ENCODE measurements around the gene LRRC15. TPM values are rescaled to one million over a fixed set of nuclear protein-coding genes. Genes with fewer than 3 reads are reported as not detected.

Gene LRRC15
- total and polyA plus RNA-seq, 2 donors (not counting 3 experiments of a cell fraction or from before 2014, with no cell fraction given) = not detected

DNA sequence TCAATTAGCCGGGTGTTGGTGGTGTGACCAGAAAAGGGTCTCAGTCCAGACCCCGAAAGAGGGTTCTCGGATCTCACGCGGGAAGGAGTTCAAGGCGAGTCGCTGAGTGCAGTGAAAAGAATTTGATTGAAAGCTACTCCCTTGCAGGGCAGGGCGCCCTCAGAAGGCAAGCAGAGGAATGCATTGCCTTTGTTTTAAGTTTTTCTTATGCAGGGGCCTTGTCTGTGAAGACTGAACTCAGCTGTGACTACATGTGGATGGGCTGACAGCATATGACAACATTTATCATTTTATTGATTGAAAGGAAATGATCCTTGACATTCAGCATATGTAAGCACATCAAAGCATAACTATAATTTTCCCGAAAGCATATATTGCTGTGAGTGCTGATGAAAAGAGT is 30.2 kb downstream of the LRRC15 start:
- DNase-seq (ENCODE audit: low read depth, low spot score) (no peak), FAIRE-seq (no peak)
- Histone ChIP-seq H3K4me3 (replicated peaks in 1 of 3; ENCODE audit: insufficient read depth in 1 of 3, low read depth in 1 of 3, low read length in 3 of 3) (no peak overlapping the region), H3K27me3 (ENCODE audit: control insufficient read depth in 2 of 2, insufficient read depth in 2 of 2, low read length in 2 of 2) (peaks cover 0 to 6% of the 10 kb centered on the region in 2 experiments), H3K9me1 (replicated peaks; ENCODE audit: control insufficient read depth, extremely low read depth, insufficient read depth, low read length) (no peaks in the 10 kb centered on the region), H3K4me2 (ENCODE audit: insufficient read depth, low read length) (no peak overlapping the region), H3K27ac (ENCODE audit: insufficient read depth, low read depth, low read length) (no peak overlapping the region), H3K9ac (replicated peaks; ENCODE audit: extremely low read depth, insufficient read depth, low read length) (no peak overlapping the region), H4K20me1 (replicated peaks; ENCODE audit: control insufficient read depth, extremely low read depth, insufficient read depth, low read length) (no peaks in the 10 kb centered on the region), H3K79me2 (ENCODE audit: control insufficient read depth, insufficient read depth, low read length) (no peaks in the 10 kb centered on the region), H3K4me1 (ENCODE audit: control insufficient read depth, extremely low read depth, insufficient read depth, low read length) (no peaks in the 10 kb centered on the region), H3K36me3 (ENCODE audit: control insufficient read depth in 2 of 2, extremely low read depth in 1 of 2, insufficient read depth in 2 of 2, low read length in 2 of 2) (no peaks in the 10 kb centered on the region), H2AFZ (ENCODE audit: low read depth, low read length) (no peak overlapping the region), H3K9me3 (replicated peaks; ENCODE audit: control insufficient read depth, insufficient read depth, low read length) (no peaks in the 10 kb centered on the region)
- TF ChIP-seq EZH2 (IDR thresholded peaks at IDR 0.05; ENCODE audit: borderline replicate concordance, low read depth, low read length, severe bottlenecking) = no peak
- BruUV-seq (replicated peaks) = no TSS peak
- CTCF ChIA-PET = interaction anchor here (0.7 to 2.3 kb wide), 4 partner anchors 56 to 559 kb away, joined by 3 to 9 read pairs (median 6); partner anchors contain the start of gene GP5
- POLR2A ChIA-PET = no interaction called here
- intact Hi-C loops (cut with micrococcal nuclease) (no loop called here), dilution Hi-C loops (cut with MboI; ENCODE audit: extremely low pct_ligation_motif_present, low sequenced_read_pairs) (no loop called here)

- no peaks in the 10 kb centered on the region for H4K20me1 ChIP-seq (replicated peaks; ENCODE audit: control insufficient read depth, extremely low read depth, insufficient read depth, low read length)
- ChIA-PET CTCF (interaction anchor here (1.0 to 1.8 kb wide), 3 partner anchors 11 to 60 kb away, joined by 3 to 7 read pairs (median 3); partner anchors contain the start of gene GP5), POLR2A (no interaction called here)
- peaks cover 0 to 7% of the 10 kb centered on the region in 2 experiments for H3K27me3 ChIP-seq (ENCODE audit: control insufficient read depth in 2 of 2, insufficient read depth in 2 of 2, low read length in 2 of 2)
- dilution Hi-C loops (cut with MboI; ENCODE audit: extremely low pct_ligation_motif_present, low sequenced_read_pairs) (no loop called here), intact Hi-C loops (cut with micrococcal nuclease) (no loop called here)
- H3K79me2 ChIP-seq (ENCODE audit: control insufficient read depth, insufficient read depth, low read length) = no peaks in the 10 kb centered on the region
- BruUV-seq (replicated peaks) = no TSS peak
- H3K4me3 ChIP-seq (replicated peaks in 1 of 3; ENCODE audit: insufficient read depth in 1 of 3, low read depth in 1 of 3, low read length in 3 of 3) = no peak overlapping the region
- FAIRE-seq (no peak), DNase-seq (ENCODE audit: low read depth, low spot score) (no peak)
- TF ChIP-seq MYC (IDR thresholded peaks at IDR 0.05; ENCODE audit: low read depth, low read length) (no peak), EZH2 (IDR thresholded peaks at IDR 0.05; ENCODE audit: borderline replicate concordance, low read depth, low read length, severe bottlenecking) (no peak), FOS (IDR thresholded peaks at IDR 0.05; ENCODE audit: borderline replicate concordance, insufficient read depth, low read length) (no peak), POLR2AphosphoS5 (IDR thresholded peaks at IDR 0.05; ENCODE audit: insufficient read depth, low read depth, low read length) (no peak), POLR2A (IDR thresholded peaks at IDR 0.05; ENCODE audit: low read depth, low read length) (no peak), CTCF (IDR thresholded peaks at IDR 0.05; ENCODE audit: extremely low read depth in 1 of 2, insufficient read depth in 1 of 2, low read depth in 1 of 2, low read length in 2 of 2) (no peak), GATA2 (IDR thresholded peaks at IDR 0.05; ENCODE audit: insufficient read depth, insufficient read length, low read depth, low read length) (no peak), JUN (IDR thresholded peaks at IDR 0.05; ENCODE audit: borderline replicate concordance, insufficient read depth, insufficient read length, low read depth) (no peak), MAX (IDR thresholded peaks at IDR 0.05; ENCODE audit: insufficient read depth, insufficient read length) (no peak)
- H3K4me2 ChIP-seq (ENCODE audit: insufficient read depth, low read length) = no peak overlapping the region
- H3K9me3 ChIP-seq (replicated peaks; ENCODE audit: control insufficient read depth, insufficient read depth, low read length) = no peaks in the 10 kb centered on the region
- H3K36me3 ChIP-seq (ENCODE audit: control insufficient read depth in 2 of 2, extremely low read depth in 1 of 2, insufficient read depth in 2 of 2, low read length in 2 of 2) = no peaks in the 10 kb centered on the region
- no peak overlapping the region for H3K9ac ChIP-seq (replicated peaks; ENCODE audit: extremely low read depth, insufficient read depth, low read length)
- H2AFZ ChIP-seq (ENCODE audit: low read depth, low read length) = no peak overlapping the region
- H3K9me1 ChIP-seq (replicated peaks; ENCODE audit: control insufficient read depth, extremely low read depth, insufficient read depth, low read length) = no peaks in the 10 kb centered on the region
- peaks cover 4% of the 10 kb centered on the region for H3K4me1 ChIP-seq (ENCODE audit: control insufficient read depth, extremely low read depth, insufficient read depth, low read length)
- no peak overlapping the region for H3K27ac ChIP-seq (ENCODE audit: insufficient read depth, low read depth, low read length)
Observed at GRCh38 chr3:194337965-194338753, 31.4 kb downstream of the LRRC15 start.
